HG03066 (cell line): ENCODE data around the gene CLTC.
"Not testable (repeated sequence)": the region's sequence is repeated elsewhere in the genome, so short reads cannot be mapped to it uniquely, and the experiment has no call there.

Source experiments
- ATAC-seq: cut with Tn5 transposase; IDR thresholded peaks from one replicate; pipeline ENCODE4 v1.9.1; 2021; ENCODE audit warnings: low read depth; ENCODE audit not compliant: unreplicated experiment

CLTC gene

GRCh38 chr17:59619298-59620063, at the start of gene CLTC:
CLTC (plus strand) TSS chr17:59619895; CDS start chr17:59620132, 237 bp downstream.
- ATAC-seq = peak; percentile 72

GRCh38 chr17:59572301-59572924, 47.3 kb upstream of the CLTC start:
- ATAC-seq = no peak

GRCh38 chr17:59584168-59584567, 35.5 kb upstream of the CLTC start:
- ATAC-seq = not testable (repeated sequence)

- no peak for ATAC-seq
Observed at GRCh38 chr17:59600169-59600568, 19.5 kb upstream of the CLTC start.

- ATAC-seq = no peak
Observed at GRCh38 chr17:59601130-59601529, 18.6 kb upstream of the CLTC start.

- no peak for ATAC-seq
Observed at GRCh38 chr17:59607061-59607460, 12.6 kb upstream of the CLTC start.

GRCh38 chr17:59607817-59608403, 11.8 kb upstream of the CLTC start:
- ATAC-seq = no peak

GRCh38 chr17:59611503-59611902, 8.2 kb upstream of the CLTC start:
- no peak for ATAC-seq

- ATAC-seq = no peak
Observed at GRCh38 chr17:59616253-59616920, 3.3 kb upstream of the CLTC start.

- no peak for ATAC-seq
Observed at GRCh38 chr17:59617156-59617732, 2.5 kb upstream of the CLTC start.

- ATAC-seq = no peak
Observed at GRCh38 chr17:59619035-59619297, 729 bp upstream of the CLTC start.

GRCh38 chr17:59620064-59620359, 317 bp downstream of the CLTC start:
- no peak for ATAC-seq

- ATAC-seq = no peak
Observed at GRCh38 chr17:59620518-59621259, 994 bp downstream of the CLTC start.

- ATAC-seq = no peak
Observed at GRCh38 chr17:59621771-59622170, 2.1 kb downstream of the CLTC start.

GRCh38 chr17:59623151-59623550, 3.5 kb downstream of the CLTC start:
- no peak for ATAC-seq

- ATAC-seq = no peak
Observed at GRCh38 chr17:59626756-59627155, 7.1 kb downstream of the CLTC start.

GRCh38 chr17:59627274-59627673, 7.6 kb downstream of the CLTC start:
- no peak for ATAC-seq

GRCh38 chr17:59627770-59628171, 8.1 kb downstream of the CLTC start:
- ATAC-seq = no peak

GRCh38 chr17:59629174-59629573, 9.5 kb downstream of the CLTC start:
- ATAC-seq = no peak

GRCh38 chr17:59631276-59631675, 11.6 kb downstream of the CLTC start:
- ATAC-seq = no peak

- ATAC-seq = no peak
Observed at GRCh38 chr17:59632398-59632797, 12.7 kb downstream of the CLTC start.
